ENCODE measurements around the gene SHANK1.

Gene SHANK1

GRCh38 chr19:50686310-50687032 is 33.1 kb downstream of the SHANK1 start:
- no peak for DNase-seq (ENCODE audit: low spot score)

- peak; percentile 55 for DNase-seq (ENCODE audit: low spot score)
These were observed 40.2 kb downstream of the SHANK1 start for GRCh38 chr19:50679177-50680125.

- DNase-seq (ENCODE audit: low spot score), result no peak
These were observed 41.3 kb downstream of the SHANK1 start for GRCh38 chr19:50678323-50678722.

DNA sequence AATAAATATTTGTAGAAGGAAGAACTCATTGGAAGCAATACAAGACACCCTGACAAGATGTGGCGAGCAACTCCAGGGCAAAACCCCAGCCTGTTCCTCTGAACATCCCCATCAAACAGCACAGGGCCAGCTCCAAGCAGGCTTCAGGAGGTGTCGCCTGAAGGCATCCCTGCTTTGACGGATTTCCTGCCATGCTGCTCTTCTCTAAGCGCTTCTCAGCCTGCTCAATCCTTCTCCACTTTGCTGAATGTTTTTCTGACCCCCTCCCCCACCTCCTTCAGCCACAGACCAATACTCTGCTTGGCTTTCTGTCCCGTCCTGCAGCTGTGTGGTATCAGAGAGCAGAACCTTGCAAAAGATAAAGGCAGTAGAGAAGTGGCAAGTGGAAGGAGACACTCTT is 42.0 kb downstream of the SHANK1 start:
- DNase-seq (ENCODE audit: low spot score), result no peak

GRCh38 chr19:50676625-50677197 is 42.9 kb downstream of the SHANK1 start:
- DNase-seq (ENCODE audit: low spot score), result no peak

DNA sequence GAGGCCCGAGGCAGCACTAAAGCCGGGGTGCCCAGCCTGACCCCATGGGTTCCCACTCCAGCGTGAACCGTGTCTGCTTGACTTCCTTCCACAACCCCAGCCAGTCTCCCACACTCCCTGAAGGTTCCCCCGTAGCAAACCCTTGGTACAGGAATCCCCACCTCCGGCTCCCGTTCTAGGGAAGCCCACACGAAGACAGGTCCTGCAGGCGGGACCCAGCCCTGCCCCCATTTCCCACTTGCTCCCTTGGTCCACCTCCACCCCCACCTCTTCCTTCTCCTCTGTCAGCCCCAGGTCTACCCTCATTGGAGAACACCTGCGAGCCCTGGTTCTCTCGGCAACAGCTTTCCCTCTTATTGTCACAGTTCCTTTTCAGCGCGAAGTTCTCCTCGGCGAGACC is 46.5 kb downstream of the SHANK1 start:
- no peak for DNase-seq (ENCODE audit: low spot score)

DNA sequence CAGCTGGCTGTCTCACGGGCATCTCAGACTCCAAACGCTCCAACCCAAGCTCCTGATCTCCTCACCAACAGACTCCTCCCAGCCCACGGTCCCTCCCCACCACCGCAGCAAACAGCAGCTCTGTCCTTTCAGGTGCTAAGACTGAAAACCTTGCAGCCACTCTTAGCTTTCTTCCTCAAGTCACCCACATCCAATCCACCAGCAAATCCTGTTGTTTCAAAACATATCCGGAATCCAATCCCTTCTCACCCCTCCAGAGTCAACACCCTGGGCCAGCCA is 49.6 kb downstream of the SHANK1 start:
- no peak for DNase-seq (ENCODE audit: low spot score)

DNA sequence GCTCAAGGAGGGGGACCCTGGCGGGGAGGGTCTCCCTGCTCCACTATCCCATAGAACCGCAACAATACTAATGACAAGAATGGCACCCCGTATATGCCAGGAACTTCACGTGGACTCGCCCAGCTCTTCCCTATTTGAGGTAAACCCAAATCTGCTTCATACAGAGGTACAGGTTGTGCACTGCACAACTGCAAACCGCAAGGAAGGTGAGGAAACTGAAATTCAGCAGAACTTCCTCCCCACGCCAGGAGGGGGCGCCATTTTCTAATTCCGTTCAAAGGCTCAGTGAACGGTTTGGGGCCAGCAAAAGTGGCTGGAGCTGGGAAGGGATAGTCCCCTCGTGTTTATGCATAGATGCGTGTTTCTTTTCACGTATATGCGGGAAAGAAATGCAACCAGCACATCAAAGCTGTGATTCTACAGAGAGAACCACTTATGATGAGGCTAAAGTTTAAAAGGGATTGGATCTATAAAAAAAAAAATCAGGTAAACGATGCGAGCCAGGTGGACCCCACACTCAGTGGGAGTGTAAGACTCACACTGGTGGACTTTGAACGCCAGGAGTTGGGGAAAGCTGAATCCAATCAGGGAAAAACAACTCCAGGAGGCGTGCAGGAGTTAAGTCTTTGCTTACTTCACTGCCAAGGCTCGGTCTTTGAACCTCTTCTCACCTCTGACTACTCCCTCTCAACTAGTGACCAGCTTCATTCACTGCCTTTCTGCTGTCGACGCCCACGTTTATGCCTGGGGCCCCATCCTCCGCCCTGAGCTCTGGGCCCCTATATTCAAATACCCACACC is 50.1 kb downstream of the SHANK1 start:
- no peak for DNase-seq (ENCODE audit: low spot score)

DNA sequence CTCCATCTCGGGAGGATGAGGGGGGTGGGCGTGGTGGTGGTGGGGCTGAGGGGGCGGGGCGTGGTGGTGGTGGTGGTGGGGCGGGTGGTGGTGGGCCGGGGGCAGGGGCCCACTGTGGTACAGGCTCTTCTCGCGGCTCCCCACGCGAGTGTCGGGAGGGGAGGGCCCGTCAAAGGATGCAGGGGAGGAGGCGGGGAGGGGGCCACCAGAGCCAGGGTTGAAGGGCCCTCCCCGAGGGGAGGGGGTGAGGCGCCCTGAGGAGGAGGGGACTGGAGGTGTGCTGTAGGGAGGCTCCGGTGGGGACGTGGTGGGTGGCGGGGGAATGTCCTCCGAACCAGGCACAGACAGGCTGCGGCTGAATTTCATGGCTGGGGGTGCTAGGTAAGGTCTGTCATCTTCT is 50.7 kb downstream of the SHANK1 start:
- no peak for DNase-seq (ENCODE audit: low spot score)

GRCh38 chr19:50668416-50668815 is 51.2 kb downstream of the SHANK1 start:
- no peak for DNase-seq (ENCODE audit: low spot score)

- DNase-seq (ENCODE audit: low spot score), result no peak
These were observed 51.8 kb downstream of the SHANK1 start for GRCh38 chr19:50667759-50668231.

- no peak for DNase-seq (ENCODE audit: low spot score)
These were observed 52.3 kb downstream of the SHANK1 start for GRCh38 chr19:50667177-50667758.

GRCh38 chr19:50666346-50667176 is 53.0 kb downstream of the SHANK1 start:
- no peak for DNase-seq (ENCODE audit: low spot score)

DNA sequence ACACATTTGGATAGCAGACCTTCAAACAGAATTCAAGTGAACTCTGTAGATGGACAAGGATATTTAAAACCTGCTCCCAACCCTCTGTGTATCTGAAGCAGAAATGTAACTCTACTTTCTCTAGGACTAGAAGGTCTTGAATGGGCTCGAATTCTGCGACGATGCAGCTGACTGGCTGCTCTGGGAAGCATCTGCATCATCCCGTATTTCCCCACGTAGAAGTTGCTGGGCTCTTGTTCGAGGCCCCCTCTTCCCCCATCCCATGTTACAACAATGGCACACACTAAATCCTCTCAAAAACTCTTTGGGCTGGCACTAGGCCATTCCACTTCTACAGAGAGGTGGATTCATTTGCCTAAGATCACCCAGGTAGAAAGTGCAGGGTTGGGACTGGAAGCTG is 55.4 kb downstream of the SHANK1 start:
- DNase-seq (ENCODE audit: low spot score), result no peak

DNA sequence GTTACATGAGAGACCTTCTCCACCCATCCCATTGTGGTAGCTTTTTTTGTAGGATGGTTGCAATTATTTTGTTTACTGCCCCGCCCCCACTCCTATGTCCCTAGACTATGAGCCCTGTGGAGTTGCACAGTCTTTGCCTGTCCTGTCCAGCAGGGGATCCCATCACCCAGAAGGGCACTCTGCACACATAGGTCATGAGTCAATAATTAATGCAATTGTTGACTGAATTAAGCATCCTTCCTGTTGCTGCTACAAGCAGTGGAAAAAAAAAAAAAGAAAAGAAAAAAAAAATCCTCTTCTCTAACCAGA is 56.2 kb downstream of the SHANK1 start:
- DNase-seq (ENCODE audit: low spot score), result no peak

GRCh38 chr19:50662651-50663481 is 56.7 kb downstream of the SHANK1 start:
- DNase-seq (ENCODE audit: low spot score), result no peak

DNA sequence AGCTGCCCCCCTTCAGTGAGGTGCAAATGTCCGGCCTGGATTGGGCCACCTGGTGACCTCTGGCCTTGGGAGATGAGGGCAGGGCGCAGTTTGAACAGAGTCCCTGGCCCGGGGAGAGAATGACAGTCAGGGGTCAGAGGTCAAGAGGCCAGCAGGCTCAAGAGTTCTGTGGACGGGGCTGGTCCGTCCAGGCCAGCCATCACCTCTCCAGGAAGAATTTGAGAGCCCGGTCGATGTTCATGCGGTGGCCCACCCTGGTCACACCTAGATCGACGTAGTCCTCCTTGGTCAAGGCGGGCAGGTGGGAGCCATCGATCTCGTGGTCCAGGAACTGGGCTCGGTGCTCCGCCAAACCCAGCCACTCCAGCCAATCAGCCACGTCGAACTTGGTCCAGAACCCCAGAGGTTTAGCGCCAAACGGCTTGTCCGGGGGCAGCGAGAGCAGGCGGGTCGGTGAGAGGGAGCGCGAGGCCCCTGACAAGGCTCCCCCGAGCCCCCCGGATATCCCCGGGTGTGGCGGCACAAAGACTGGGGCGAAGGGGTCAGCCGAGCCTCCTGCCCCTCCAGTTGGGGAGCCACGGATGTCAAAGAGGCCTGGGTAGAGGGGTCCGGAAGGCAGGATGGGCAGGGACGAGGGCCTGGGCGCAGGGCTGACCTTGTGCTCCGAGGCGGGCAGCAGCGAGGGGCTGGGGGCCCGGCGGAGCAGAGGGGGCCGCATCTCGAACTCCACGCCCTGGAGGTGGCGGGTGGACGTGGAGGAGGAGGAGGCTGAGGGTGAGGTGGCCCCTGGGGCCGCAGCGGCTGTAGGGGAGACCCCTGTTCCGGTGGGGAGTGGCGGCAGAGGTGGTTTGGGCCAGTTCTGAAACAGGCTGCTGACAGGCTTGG is 57.6 kb downstream of the SHANK1 start:
- no peak for DNase-seq (ENCODE audit: low spot score)

- DNase-seq (ENCODE audit: low spot score), result no peak
These were observed 58.6 kb downstream of the SHANK1 start for GRCh38 chr19:50661023-50661422.

DNA sequence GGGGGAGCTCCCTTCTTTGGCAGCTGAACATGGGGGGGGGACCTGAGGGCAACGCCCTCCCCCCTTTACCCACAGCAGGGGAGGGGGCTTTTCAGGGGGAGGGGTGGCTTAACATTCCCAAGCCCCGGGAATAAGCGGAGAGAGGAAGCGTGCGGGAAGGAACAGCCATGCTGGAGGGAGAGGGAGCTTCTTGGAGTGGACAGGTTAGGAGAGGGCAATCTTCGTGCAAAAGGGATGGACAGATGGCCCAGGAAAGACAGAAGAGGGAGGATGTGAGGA is 59.6 kb downstream of the SHANK1 start:
- no peak for DNase-seq (ENCODE audit: low spot score)

Measured in CD4-positive, alpha-beta T cell treated with Interleukin-6 at 100 ng/mL for 8 hours (primary cell).